MM.1S (cell line): ENCODE measurements around the gene TPK1.

ENCODE experiments used
- CTCF ChIP-seq: fragments of 300-600 bp; sonication (generic); IDR thresholded peaks from 2 replicates; pipeline ENCODE4 v1.5.1; 2016; ENCODE audit warnings: antibody characterized with exemption, low read length, mixed read lengths
- EZH2phosphoT487 ChIP-seq: fragments of 300-600 bp; sonication (generic); IDR thresholded peaks from 2 replicates; pipeline ENCODE4 v1.6.1; 2018; ENCODE audit warnings: antibody characterized with exemption, low read length

GRCh38 chr7:144720710-144721109, 115.1 kb downstream of the TPK1 start:
- TF ChIP-seq CTCF (no peak), EZH2phosphoT487 (no peak)
